ENCODE results near the gene SRF. TPM values are rescaled to one million over a fixed set of nuclear protein-coding genes. Genes with fewer than 3 reads are reported as not detected.

Gene SRF
- total RNA-seq, 6 donors from 2014 or later, result 25.1 to 40.6 (median 30.8) TPM

- Histone ChIP-seq H3K4me3 (no peak overlapping the region), H3K4me1 (peaks cover 15 to 29% (median 21%) of the 10 kb centered on the region in 4 donors), H3K27ac (no peak overlapping the region), H3K27me3 (no peaks in the 10 kb centered on the region), H3K9me3 (no peaks in the 10 kb centered on the region), H3K36me3 (peaks cover 7 to 52% (median 34%) of the 10 kb centered on the region in 4 donors)
- TF ChIP-seq EP300 (IDR thresholded peaks at IDR 0.05) (no peak), CTCF (IDR thresholded peaks at IDR 0.05) (no peak), POLR2A (IDR thresholded peaks at IDR 0.05) (no peak), POLR2AphosphoS5 (IDR thresholded peaks at IDR 0.05) (no peak)
- no peak for DNase-seq
- 77 to 80% methylated on average over 5 of the region's 5 CpGs for WGBS, 2 donors
- ATAC-seq (ENCODE audit: low FRiP score in 2 of 2), result no peak
These were observed 14.4 kb downstream of the SRF start for GRCh38 chr6:43185391-43185985.

GRCh38 chr6:43186019-43186418 is 14.9 kb downstream of the SRF start:
- Histone ChIP-seq H3K36me3 (peaks cover 7 to 54% (median 34%) of the 10 kb centered on the region in 4 donors), H3K27ac (no peak overlapping the region), H3K4me1 (peaks cover 15 to 27% (median 21%) of the 10 kb centered on the region in 4 donors), H3K4me3 (no peak overlapping the region), H3K27me3 (no peaks in the 10 kb centered on the region), H3K9me3 (no peaks in the 10 kb centered on the region)
- 94 to 99% methylated on average over 14 of the region's 14 CpGs for WGBS, 2 donors
- no peak for TF ChIP-seq POLR2AphosphoS5 (IDR thresholded peaks at IDR 0.05)
- no peak for TF ChIP-seq CTCF (IDR thresholded peaks at IDR 0.05)
- TF ChIP-seq EP300 (IDR thresholded peaks at IDR 0.05), result no peak
- no peak for ATAC-seq (ENCODE audit: low FRiP score in 2 of 2)
- no peak for DNase-seq

- Histone ChIP-seq H3K4me1 (peaks cover 11 to 20% (median 16%) of the 10 kb centered on the region in 4 donors), H3K27ac (no peak overlapping the region), H3K4me3 (no peak overlapping the region), H3K27me3 (no peaks in the 10 kb centered on the region), H3K9me3 (no peaks in the 10 kb centered on the region), H3K36me3 (peaks cover 7 to 57% (median 34%) of the 10 kb centered on the region in 4 donors)
- peak in 1 of 2 donors; percentile 5 for DNase-seq
- WGBS, 2 donors, result 94 to 96% methylated on average over 4 of the region's 4 CpGs
- TF ChIP-seq POLR2A (IDR thresholded peaks at IDR 0.05) (no peak), POLR2AphosphoS5 (IDR thresholded peaks at IDR 0.05) (no peak), CTCF (IDR thresholded peaks at IDR 0.05) (no peak), EP300 (IDR thresholded peaks at IDR 0.05) (no peak)
- no peak for ATAC-seq (ENCODE audit: low FRiP score in 2 of 2)
These were observed 15.6 kb downstream of the SRF start for GRCh38 chr6:43186706-43187105.

- peaks cover 8 to 13% (median 11%) of the 10 kb centered on the region in 4 donors for H3K4me1 ChIP-seq
- peaks cover 7 to 65% (median 40%) of the 10 kb centered on the region in 4 donors for H3K36me3 ChIP-seq
- WGBS, 2 donors, result 94 to 100% methylated on average over 6 to 7 of the region's 7 CpGs
- TF ChIP-seq EP300 (IDR thresholded peaks at IDR 0.05) (no peak), CTCF (IDR thresholded peaks at IDR 0.05) (no peak), POLR2A (IDR thresholded peaks at IDR 0.05) (no peak), POLR2AphosphoS5 (IDR thresholded peaks at IDR 0.05) (no peak)
- H3K27me3 ChIP-seq, result no peaks in the 10 kb centered on the region
- no peak overlapping the region for H3K27ac ChIP-seq
- H3K4me3 ChIP-seq, result no peak overlapping the region
- no peak for ATAC-seq (ENCODE audit: low FRiP score in 2 of 2)
- no peaks in the 10 kb centered on the region for H3K9me3 ChIP-seq
- DNase-seq, result peak in 1 of 2 donors; percentile 1
These were observed 16.8 kb downstream of the SRF start for GRCh38 chr6:43187821-43188220.

- ATAC-seq (ENCODE audit: low FRiP score in 2 of 2) (no peak), DNase-seq (peak in 1 of 2 donors; percentile 0)
- WGBS, 2 donors, result 94 to 96% methylated on average over 8 to 10 of the region's 10 CpGs
- Histone ChIP-seq H3K27ac (no peak overlapping the region), H3K4me3 (no peak overlapping the region), H3K36me3 (peaks cover 7 to 71% (median 45%) of the 10 kb centered on the region in 4 donors), H3K27me3 (no peaks in the 10 kb centered on the region), H3K9me3 (no peaks in the 10 kb centered on the region), H3K4me1 (peaks cover 2 to 7% (median 5%) of the 10 kb centered on the region in 4 donors)
- TF ChIP-seq CTCF (IDR thresholded peaks at IDR 0.05) (no peak), EP300 (IDR thresholded peaks at IDR 0.05) (no peak), POLR2A (IDR thresholded peaks at IDR 0.05) (no peak), POLR2AphosphoS5 (IDR thresholded peaks at IDR 0.05) (no peak)
These were observed 17.4 kb downstream of the SRF start for GRCh38 chr6:43188426-43188825.
